PC-3 (cell line): ENCODE data around the gene DPH5. TPM values are rescaled to one million over a fixed set of nuclear protein-coding genes. Genes with fewer than 3 reads are reported as not detected.

ENCODE experiments used
- ATAC-seq: fragments of 200-7000 bp; cut with Tn5 transposase; 2 replicates; pipeline ENCODE4 v1.9.1; 2020; ENCODE audit warnings: mild to moderate bottlenecking, moderate library complexity
- BruUV-seq: library from RNA; stranded (reverse); fragments of 400-500 nt; replicated peaks from 2 replicates; lab custom pipeline; 2021; lab: Mats Ljungman, UMichigan
- CTCF ChIA-PET: fragments of 300-600 bp; sonication (Branson Sonifier 250); formaldehyde crosslinking; loops from one replicate; lab custom pipeline; 2022; ENCODE audit warnings: antibody characterized with exemption; lab: Charles Lee
- POLR2A ChIA-PET: fragments of 300-600 bp; sonication (Branson Sonifier 250); formaldehyde crosslinking; loops from one replicate; lab custom pipeline; 2022; ENCODE audit warnings: antibody characterized with exemption; ENCODE audit not compliant: unreplicated experiment; lab: Charles Lee
- DNase-seq: peaks from one replicate; pipeline ENCODE4 v3.0.0-alpha.2; 2015
- H2AFZ ChIP-seq: fragments of 300-600 bp; sonication (generic); 2 replicates; pipeline ENCODE4 v1.6.0; 2016; ENCODE audit warnings: antibody characterized with exemption, low read length
- H3F3A ChIP-seq: fragments of 300-600 bp; sonication (generic); one replicate; pipeline ENCODE4 v1.6.0; 2017; ENCODE audit warnings: antibody characterized with exemption, low read length, control low read depth, mild to moderate bottlenecking; ENCODE audit not compliant: unreplicated experiment
- H3K27ac ChIP-seq: fragments of 300-600 bp; sonication (generic); 2 replicates; pipeline ENCODE4 v1.5.1; 2016; ENCODE audit warnings: mild to moderate bottlenecking, low read length
- H3K27me3 ChIP-seq: fragments of 300-600 bp; sonication (generic); 2 replicates; pipeline ENCODE4 v1.6.1; 2016; ENCODE audit warnings: low read length, mixed read lengths
- H3K36me3 ChIP-seq: fragments of 300-600 bp; sonication (generic); 2 replicates; pipeline ENCODE4 v1.6.1; 2016; ENCODE audit warnings: low read depth, mixed run types, low read length, mixed read lengths
- H3K4me1 ChIP-seq: fragments of 300-600 bp; sonication (generic); 2 replicates; pipeline ENCODE4 v1.5.1; 2016; ENCODE audit warnings: low read length; ENCODE audit not compliant: insufficient read depth
- H3K4me2 ChIP-seq: fragments of 300-600 bp; sonication (generic); 2 replicates; pipeline ENCODE4 v1.6.0; 2016; ENCODE audit warnings: low read length
- H3K4me3 ChIP-seq: fragments of 300-600 bp; sonication (generic); 2 replicates; pipeline ENCODE4 v1.5.1; 2016; ENCODE audit warnings: mild to moderate bottlenecking, low read length, mixed read lengths
- H3K79me2 ChIP-seq: fragments of 300-600 bp; sonication (generic); 2 replicates; pipeline ENCODE4 v1.6.1; 2017; ENCODE audit warnings: low read length, mixed read lengths
- H3K9ac ChIP-seq: fragments of 300-600 bp; sonication (generic); 2 replicates; pipeline ENCODE4 v1.6.0; 2016; ENCODE audit warnings: mild to moderate bottlenecking, low read length
- H3K9me2 ChIP-seq: fragments of 300-600 bp; sonication (generic); replicated peaks from 2 replicates; pipeline ENCODE4 v1.6.1; 2016; ENCODE audit warnings: mixed run types, low read length, mixed read lengths
- H3K9me3 ChIP-seq: fragments of 300-600 bp; sonication (generic); 2 replicates; pipeline ENCODE4 v1.6.1; 2016; ENCODE audit warnings: low read length, mixed read lengths
- H4K20me1 ChIP-seq: fragments of 300-600 bp; sonication (generic); 2 replicates; pipeline ENCODE4 v1.6.1; 2016; ENCODE audit warnings: low read length, mixed read lengths
- EZH2 ChIP-seq: fragments of 300-600 bp; sonication (generic); IDR thresholded peaks from one replicate; pipeline ENCODE4 v1.6.1; 2017; ENCODE audit warnings: antibody characterized with exemption, mild to moderate bottlenecking, low read length; ENCODE audit not compliant: unreplicated experiment
- EZH2phosphoT487 ChIP-seq: fragments of 300-600 bp; sonication (generic); IDR thresholded peaks from 2 replicates; pipeline ENCODE4 v1.6.1; 2018; ENCODE audit warnings: mild to moderate bottlenecking, antibody characterized with exemption, low read length, borderline replicate concordance
- intact Hi-C: fragments of 100-400 bp; cut with micrococcal nuclease; formaldehyde crosslinking; loops from 2 replicates; pipeline ENCODE4 v1.9.0; 2023
- total RNA-seq: library from RNA; depleted of rRNA; stranded (reverse); fragments of >200 nt; gene quantifications from 2 replicates; pipeline ENCODE4 v1.2.3, GENCODE V29; 2014
- TF ChIP-seq, protein P1 (sequence below): fragments of 300-600 bp; sonication (generic); conservative IDR thresholded peaks from 2 replicates; pipeline ENCODE4 v1.5.1; 2017; ENCODE audit warnings: antibody characterized with exemption, low read depth, mild to moderate bottlenecking, low read length

The DPH5 gene
- total RNA-seq, 1 experiment from 2014 or later = 24.9 TPM

DNA sequence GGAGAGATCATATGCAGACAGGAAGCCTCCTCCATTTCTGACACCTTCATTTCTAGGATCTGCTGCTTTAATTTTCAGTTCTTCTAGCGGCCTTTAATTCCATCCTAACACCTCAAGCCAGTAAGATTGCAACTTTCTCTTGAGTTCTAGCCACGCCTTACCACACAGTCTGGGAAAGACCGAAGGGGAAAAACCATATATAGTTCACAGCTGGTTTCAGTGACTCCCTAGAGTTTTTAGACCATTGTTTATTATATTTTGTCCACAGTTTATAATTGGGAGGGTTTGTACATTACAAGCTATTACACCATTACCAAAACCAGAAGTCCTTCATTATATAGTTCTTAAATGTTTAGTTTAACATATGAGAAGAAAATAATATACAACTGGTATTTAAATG lies 37.5 kb downstream of the DPH5 start:
- TF ChIP-seq, protein P1, sequence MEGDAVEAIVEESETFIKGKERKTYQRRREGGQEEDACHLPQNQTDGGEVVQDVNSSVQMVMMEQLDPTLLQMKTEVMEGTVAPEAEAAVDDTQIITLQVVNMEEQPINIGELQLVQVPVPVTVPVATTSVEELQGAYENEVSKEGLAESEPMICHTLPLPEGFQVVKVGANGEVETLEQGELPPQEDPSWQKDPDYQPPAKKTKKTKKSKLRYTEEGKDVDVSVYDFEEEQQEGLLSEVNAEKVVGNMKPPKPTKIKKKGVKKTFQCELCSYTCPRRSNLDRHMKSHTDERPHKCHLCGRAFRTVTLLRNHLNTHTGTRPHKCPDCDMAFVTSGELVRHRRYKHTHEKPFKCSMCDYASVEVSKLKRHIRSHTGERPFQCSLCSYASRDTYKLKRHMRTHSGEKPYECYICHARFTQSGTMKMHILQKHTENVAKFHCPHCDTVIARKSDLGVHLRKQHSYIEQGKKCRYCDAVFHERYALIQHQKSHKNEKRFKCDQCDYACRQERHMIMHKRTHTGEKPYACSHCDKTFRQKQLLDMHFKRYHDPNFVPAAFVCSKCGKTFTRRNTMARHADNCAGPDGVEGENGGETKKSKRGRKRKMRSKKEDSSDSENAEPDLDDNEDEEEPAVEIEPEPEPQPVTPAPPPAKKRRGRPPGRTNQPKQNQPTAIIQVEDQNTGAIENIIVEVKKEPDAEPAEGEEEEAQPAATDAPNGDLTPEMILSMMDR = no peak
- TF ChIP-seq EZH2 = no peak
- TF ChIP-seq EZH2phosphoT487 = no peak
- ATAC-seq (no peak), DNase-seq (no peak)
- ChIA-PET CTCF (interaction anchor here (0.7 kb wide), 1 partner anchor 302 kb away, joined by 5 read pairs; no protein-coding TSS in a partner anchor), POLR2A (interaction anchor here (0.7 kb wide), 1 partner anchor 245 kb away, joined by 4 read pairs; no protein-coding TSS in a partner anchor)
- H3K27me3 ChIP-seq = no peaks in the 10 kb centered on the region
- H3K27ac ChIP-seq = no peak overlapping the region
- no peak overlapping the region for H3K4me2 ChIP-seq
- no peak overlapping the region for H3K4me3 ChIP-seq
- H2AFZ ChIP-seq = no peak overlapping the region
- peaks cover 8% of the 10 kb centered on the region; the same call in 1 of the 2 replicates for H3K4me1 ChIP-seq
- H3K36me3 ChIP-seq = peaks cover 17% of the 10 kb centered on the region
- H3K9ac ChIP-seq = no peak overlapping the region
- no peaks in the 10 kb centered on the region for H3K9me2 ChIP-seq
- no peaks in the 10 kb centered on the region for H3K9me3 ChIP-seq
- intact Hi-C loops = no loop called here
- H4K20me1 ChIP-seq = no peaks in the 10 kb centered on the region
- H3F3A ChIP-seq = no peaks in the 10 kb centered on the region
- no TSS peak for BruUV-seq
- H3K79me2 ChIP-seq = no peaks in the 10 kb centered on the region

DNA sequence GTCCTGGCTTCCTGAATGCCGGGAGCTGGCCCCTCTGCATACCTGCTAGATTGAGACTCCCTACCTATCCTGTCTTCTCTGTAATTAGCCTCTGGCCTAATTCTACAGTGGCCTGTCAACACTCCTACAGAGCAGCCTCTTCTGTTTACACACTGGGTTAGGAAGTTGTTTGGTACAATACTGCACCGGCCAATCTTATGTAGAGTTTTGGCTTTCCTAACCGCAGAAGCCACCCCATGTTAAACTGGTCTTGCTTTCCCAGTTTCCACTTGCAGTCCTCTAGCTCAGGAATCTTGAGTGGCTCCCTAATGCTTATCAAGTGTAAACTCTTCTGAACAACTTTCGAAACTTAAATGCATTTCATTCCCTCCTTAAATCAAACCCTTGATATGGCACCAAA lies 42.8 kb downstream of the DPH5 start:
- ChIA-PET POLR2A (no interaction called here), CTCF (no interaction called here)
- H3K4me3 ChIP-seq = no peak overlapping the region
- ATAC-seq (no peak), DNase-seq (no peak)
- no peak overlapping the region for H3K9ac ChIP-seq
- H3K4me1 ChIP-seq = no peaks in the 10 kb centered on the region
- H4K20me1 ChIP-seq = no peaks in the 10 kb centered on the region
- H3K9me3 ChIP-seq = no peaks in the 10 kb centered on the region
- TF ChIP-seq EZH2phosphoT487 (no peak), EZH2 (no peak)
- TF ChIP-seq, protein P1 = no peak
- no peak overlapping the region for H2AFZ ChIP-seq
- intact Hi-C loops = no loop called here
- no peaks in the 10 kb centered on the region for H3F3A ChIP-seq
- H3K9me2 ChIP-seq = no peaks in the 10 kb centered on the region
- H3K27ac ChIP-seq = no peak overlapping the region
- BruUV-seq = no TSS peak
- peaks cover 10% of the 10 kb centered on the region; the same call in 1 of the 2 replicates for H3K36me3 ChIP-seq
- no peak overlapping the region for H3K4me2 ChIP-seq
- no peaks in the 10 kb centered on the region for H3K27me3 ChIP-seq
- H3K79me2 ChIP-seq = no peaks in the 10 kb centered on the region

DNA sequence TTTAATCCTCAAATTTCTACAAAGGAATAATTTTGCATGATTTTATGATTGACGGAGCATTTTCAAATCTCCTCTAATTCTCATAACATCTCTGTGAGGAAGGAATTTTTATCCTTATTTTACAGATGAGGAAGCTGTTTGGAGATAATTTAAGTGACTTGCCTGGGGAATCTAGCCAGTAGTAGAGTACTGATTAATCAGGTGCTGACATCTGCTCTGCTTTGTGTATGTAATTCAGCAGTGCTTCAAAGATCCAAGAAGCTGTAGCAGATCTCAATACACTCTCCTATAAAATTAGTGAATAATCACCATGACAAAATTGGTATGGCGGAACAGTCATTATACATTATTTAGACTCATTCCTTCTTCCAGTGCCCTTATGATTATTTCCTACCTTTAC lies 46.0 kb downstream of the DPH5 start:
- Histone ChIP-seq H3K36me3 (peaks cover 13% of the 10 kb centered on the region; the same call in 1 of the 2 replicates), H3K27ac (no peak overlapping the region), H3K79me2 (no peaks in the 10 kb centered on the region), H3K4me3 (no peak overlapping the region), H3K9me2 (no peaks in the 10 kb centered on the region), H3K4me2 (no peak overlapping the region), H3K9ac (no peak overlapping the region), H2AFZ (no peak overlapping the region), H3K9me3 (no peaks in the 10 kb centered on the region), H3F3A (no peaks in the 10 kb centered on the region), H3K4me1 (no peaks in the 10 kb centered on the region), H3K27me3 (no peaks in the 10 kb centered on the region), H4K20me1 (no peaks in the 10 kb centered on the region)
- intact Hi-C loops = no loop called here
- DNase-seq (no peak), ATAC-seq (no peak)
- POLR2A ChIA-PET = no interaction called here
- CTCF ChIA-PET = no interaction called here
- no TSS peak for BruUV-seq
- TF ChIP-seq, protein P1 = no peak
- TF ChIP-seq EZH2phosphoT487 = no peak
